Heart left ventricle (tissue), 16 donors: ENCODE results near the gene FAM83E. TPM values are rescaled to one million over a fixed set of nuclear protein-coding genes. Genes with fewer than 3 reads are reported as not detected.
A peak's percentile ranks its signal among the peaks of the same experiment; 100 is the strongest.

ENCODE experiments used
- ATAC-seq, 4 donors: fragments of 200-7000 bp; cut with Tn5 transposase; one replicate each; pipeline ENCODE4 v1.9.1; 2020 to 2022; ENCODE audit warnings: moderate library complexity in 4 of 4, mild to moderate bottlenecking in 3 of 4, moderate number of reproducible peaks in 1 of 4
- DNase-seq, 5 donors: peaks; one replicate each; pipeline ENCODE4 v3.0.0-alpha.2; 2020
- H3K27ac ChIP-seq, 12 donors: fragments of 200-600 bp; sonication (generic) in 4 of 12; one replicate each; pipeline versions ENCODE4 v1.5.0 to v1.8.0; 2016 to 2022; ENCODE audit warnings: mild to moderate bottlenecking in 2 of 12
- H3K27me3 ChIP-seq, 9 donors: fragments of 200-600 bp; sonication (generic) in 2 of 9; one replicate each; pipeline versions ENCODE4 v1.5.1 to v1.8.0; 2016 to 2022; ENCODE audit warnings: mild to moderate bottlenecking in 3 of 9
- H3K36me3 ChIP-seq, 9 donors: fragments of 200-600 bp; sonication (generic) in 2 of 9; one replicate each; pipeline versions ENCODE4 v1.5.0 to v1.8.0; 2018 to 2022; ENCODE audit warnings: mild to moderate bottlenecking in 2 of 9
- H3K4me1 ChIP-seq, 12 donors: fragments of 200-600 bp; sonication (generic) in 4 of 12; one replicate each; pipeline versions ENCODE4 v1.5.0 to v1.8.0; 2016 to 2022; ENCODE audit warnings: mild to moderate bottlenecking in 3 of 12
- H3K4me3 ChIP-seq, 12 donors: fragments of 200-600 bp; sonication (generic) in 4 of 12; one replicate each; pipeline versions ENCODE4 v1.5.0 to v1.8.0; 2017 to 2022; ENCODE audit warnings: mild to moderate bottlenecking in 9 of 12, moderate library complexity in 4 of 12
- H3K9me3 ChIP-seq, 12 donors: fragments of 200-600 bp; sonication (generic) in 4 of 12; one replicate each; pipeline versions ENCODE4 v1.5.0 to v1.8.0; 2016 to 2022; ENCODE audit warnings: mild to moderate bottlenecking in 1 of 12
- POLR2A ChIP-seq, 2 donors: fragments of 450-650 bp; IDR thresholded peaks; one replicate each; pipeline ENCODE4 v1.6.1; 2017; ENCODE audit warnings: antibody characterized with exemption in 2 of 2, mild to moderate bottlenecking in 2 of 2, moderate library complexity in 2 of 2
- WGBS, 4 donors: extraction: QIAGEN DNeasy Blood & Tissue Kit in 2 of 4; methylation state at CpG; one replicate each; pipeline versions ENCODE4 v1.1.5 to v1.1.7; 2013 to 2018; 5-methylcytosine and 5-hydroxymethylcytosine counted together
- intact Hi-C, 10 donors: fragments of 100-400 bp; cut with DNase I; formaldehyde crosslinking; loops; one replicate each; pipeline versions ENCODE4 v1.11.1 to v1.14.2; 2022
- polyA plus RNA-seq, 2 donors: library from polyadenylated mRNA; stranded (reverse); fragments of 200-250 nt; gene quantifications; one replicate each; pipeline ENCODE4 v1.2.3, GENCODE V29; 2013
- total RNA-seq, 9 donors: library from RNA; depleted of rRNA in 2 of 9; stranded (reverse); fragments of >200 nt in 2 of 9; fragmentation: NEBNext Ultra II Directional in 3 of 9; extraction: Animal tissue kit (Norgen Biotek cat#: 25700) in 3 of 9; gene quantifications; one replicate each; pipeline versions ENCODE4 v1.1.0 to v1.2.4, GENCODE V29; 2016 to 2023
- TF ChIP-seq, protein P1 (sequence below), 12 donors: fragments of 200-600 bp; sonication (generic) in 4 of 12; IDR thresholded peaks; one replicate each; pipeline versions ENCODE4 v1.5.0 to v1.8.0; 2018 to 2022; ENCODE audit warnings: antibody characterized with exemption in 12 of 12, mild to moderate bottlenecking in 5 of 12
- donor health status: ischemic (EF 13 %, LVEDD 7.1; RV severe dilation, severe dysfunction).
- donor health status: healthy with polysubstance abuse.
- donor health status: DM: no; HTN: yes; CAD: no.
- donor health status: DM: no; HTN: no; CAD: no.
- donor health status: ischemic (EF 25% LVEDD 6.9; RV normal size, moderate dysfunction).
- donor health status: ischemic (EF 25% LVEDD 5.7; RV mildly dilated, moderate dysfunction).
- donor health status: healthy.
- donor health status: DM: yes; HTN: yes; CAD: no.
- donor health status: ischemic (EF 35%, LVEDD 5.7; RV mildly dilated, moderate dysfunction).
- donor health status: nonischemic (EF 11% LVEDD 7.7; RV severe dilation, severe dysfunction).
- donor health status: DM: yes; HTN: yes; CAD: no.
- donor health status: PGD.
- donor health status: ischemic (EF 29% LVEDD 5.4; RV normal size, mild dysfunction).
- donor health status: nonischemic (EF 23%, LVEDD 6.1; RV moderate dilation, normal function).

The FAM83E gene
- total and polyA plus RNA-seq, 11 donors = 0.14 TPM; not detected in 10

GRCh38 chr19:48641850-48642249, 27.0 kb upstream of the FAM83E start:
- WGBS, 4 donors = 92 to 99% (median 96%) methylated on average over 2 of the region's 2 CpGs
- Histone ChIP-seq H3K36me3 (no peaks in the 10 kb centered on the region), H3K4me3 (no peak overlapping the region), H3K9me3 (no peaks in the 10 kb centered on the region), H3K27ac (no peak overlapping the region), H3K27me3 (no peaks in the 10 kb centered on the region), H3K4me1 (peaks cover 0 to 38% (median 20%) of the 10 kb centered on the region in 12 donors)
- ATAC-seq (no peak), DNase-seq (no peak)
- TF ChIP-seq, protein P1, sequence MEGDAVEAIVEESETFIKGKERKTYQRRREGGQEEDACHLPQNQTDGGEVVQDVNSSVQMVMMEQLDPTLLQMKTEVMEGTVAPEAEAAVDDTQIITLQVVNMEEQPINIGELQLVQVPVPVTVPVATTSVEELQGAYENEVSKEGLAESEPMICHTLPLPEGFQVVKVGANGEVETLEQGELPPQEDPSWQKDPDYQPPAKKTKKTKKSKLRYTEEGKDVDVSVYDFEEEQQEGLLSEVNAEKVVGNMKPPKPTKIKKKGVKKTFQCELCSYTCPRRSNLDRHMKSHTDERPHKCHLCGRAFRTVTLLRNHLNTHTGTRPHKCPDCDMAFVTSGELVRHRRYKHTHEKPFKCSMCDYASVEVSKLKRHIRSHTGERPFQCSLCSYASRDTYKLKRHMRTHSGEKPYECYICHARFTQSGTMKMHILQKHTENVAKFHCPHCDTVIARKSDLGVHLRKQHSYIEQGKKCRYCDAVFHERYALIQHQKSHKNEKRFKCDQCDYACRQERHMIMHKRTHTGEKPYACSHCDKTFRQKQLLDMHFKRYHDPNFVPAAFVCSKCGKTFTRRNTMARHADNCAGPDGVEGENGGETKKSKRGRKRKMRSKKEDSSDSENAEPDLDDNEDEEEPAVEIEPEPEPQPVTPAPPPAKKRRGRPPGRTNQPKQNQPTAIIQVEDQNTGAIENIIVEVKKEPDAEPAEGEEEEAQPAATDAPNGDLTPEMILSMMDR (IDR thresholded peaks at IDR 0.05) = no peak
- no peak for TF ChIP-seq POLR2A (IDR thresholded peaks at IDR 0.05)
- intact Hi-C loops = loop anchor here in 6 of 10 donors (10.0 kb wide), 5 partner anchors 73 to 333 kb away; partner anchors contain the start of genes HSD17B14 (in 2 of the 6), FTL (in 1 of the 6) and MAMSTR (in 1 of the 6)

- DNase-seq (peak in 2 of 5 donors; percentile 34), ATAC-seq (no peak)
- TF ChIP-seq, protein P1 (IDR thresholded peaks at IDR 0.05) = no peak
- no peak for TF ChIP-seq POLR2A (IDR thresholded peaks at IDR 0.05)
- H3K9me3 ChIP-seq = no peaks in the 10 kb centered on the region
- no peaks in the 10 kb centered on the region for H3K36me3 ChIP-seq
- no peak overlapping the region for H3K27ac ChIP-seq
- intact Hi-C loops = loop anchor here in 7 of 10 donors (5.0 to 10.0 kb wide), 6 partner anchors 75 to 335 kb away; partner anchors contain the start of genes HSD17B14 (in 2 of the 7), FTL (in 1 of the 7) and MAMSTR (in 1 of the 7)
- 58 to 68% (median 65%) methylated on average over 32 to 33 of the region's 33 CpGs for WGBS, 4 donors
- H3K4me1 ChIP-seq = peaks cover 0 to 35% (median 18%) of the 10 kb centered on the region in 12 donors
- peak overlapping the region in 2 of 12 donors; percentile 10 to 33 for H3K4me3 ChIP-seq
- H3K27me3 ChIP-seq = no peaks in the 10 kb centered on the region
These were observed 24.9 kb upstream of the FAM83E start for GRCh38 chr19:48639483-48640375.

- TF ChIP-seq POLR2A (IDR thresholded peaks at IDR 0.05) = no peak
- Histone ChIP-seq H3K9me3 (no peaks in the 10 kb centered on the region), H3K36me3 (no peaks in the 10 kb centered on the region), H3K4me1 (peaks cover 6 to 40% (median 22%) of the 10 kb centered on the region in 12 donors), H3K4me3 (peak overlapping the region in 7 of 12 donors; percentile 70 to 93 (median 85)), H3K27me3 (no peaks in the 10 kb centered on the region), H3K27ac (peak overlapping the region in 10 of 12 donors; percentile 85 to 100 (median 97))
- ATAC-seq (no peak), DNase-seq (peak in 2 of 5 donors; percentile 29 to 41)
- 76 to 84% (median 79%) methylated on average over 16 of the region's 16 CpGs for WGBS, 4 donors
- intact Hi-C loops = loop anchor here in 1 of 10 donors (5.0 kb wide), 1 partner anchor 333 kb away; no protein-coding TSS in a partner anchor
These were observed 24.0 kb upstream of the FAM83E start for GRCh38 chr19:48638831-48639381.

DNA sequence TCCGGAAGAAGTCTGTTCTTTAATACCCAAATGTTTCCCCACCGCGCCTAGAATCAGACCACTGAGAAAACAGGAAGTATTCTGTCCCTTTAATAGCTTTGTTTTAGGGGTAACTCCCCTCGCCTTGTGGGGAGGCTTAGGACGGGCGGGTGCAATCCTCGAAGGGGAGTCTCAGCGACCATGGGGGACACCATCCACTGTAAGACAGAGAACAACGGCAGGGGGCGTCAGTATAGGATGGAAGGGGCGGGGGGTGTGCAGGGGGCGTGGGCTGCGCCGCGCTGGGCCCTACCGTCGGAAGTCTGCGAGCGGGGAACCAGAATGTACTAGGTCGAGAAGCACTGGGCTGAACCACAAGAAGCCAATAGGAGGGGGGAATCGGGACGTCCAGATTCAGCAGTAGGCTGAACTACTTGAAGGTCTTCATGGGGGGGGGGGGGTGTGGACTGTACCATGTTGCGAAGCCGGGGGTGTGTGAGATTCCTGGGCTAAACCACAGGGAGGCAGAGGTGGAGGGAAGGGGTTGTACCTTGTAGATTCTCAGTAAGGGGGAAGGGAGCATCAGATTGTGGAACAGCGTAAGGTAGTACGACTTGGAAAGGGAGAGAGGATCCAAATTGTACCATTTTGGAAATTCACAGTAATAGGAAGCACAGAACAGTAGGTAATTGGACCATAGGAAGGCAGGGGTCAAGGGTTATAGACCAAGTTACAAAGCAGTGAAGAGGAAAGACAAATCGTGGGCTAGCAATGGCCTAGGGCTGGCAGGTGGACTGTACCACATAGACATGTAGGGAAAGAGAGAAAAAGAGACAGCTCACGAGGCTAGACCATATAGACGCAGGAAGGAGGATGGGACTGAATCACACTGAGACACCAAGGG, 23.3 kb upstream of the FAM83E start:
- 8 to 10% (median 9%) methylated on average over 29 of the region's 29 CpGs for WGBS, 4 donors
- peak; percentile 39 to 58 (median 46) for ATAC-seq
- intact Hi-C loops = loop anchor here in 1 of 10 donors (2.0 to 5.0 kb wide), 2 partner anchors 19 to 334 kb away; partner anchors contain the start of genes RPL18 and SPHK2
- peak overlapping the region; percentile 6 to 93 (median 78) for H3K4me3 ChIP-seq
- TF ChIP-seq, protein P1 (IDR thresholded peaks at IDR 0.05) = peak in 1 of 12 donors; percentile 15
- no peak for TF ChIP-seq POLR2A (IDR thresholded peaks at IDR 0.05)
- H3K36me3 ChIP-seq = peaks cover 0 to 4% (median 0%) of the 10 kb centered on the region in 9 donors
- DNase-seq = peak; percentile 83 to 91 (median 88)
- peak overlapping the region; percentile 85 to 100 (median 96) for H3K27ac ChIP-seq
- H3K4me1 ChIP-seq = peaks cover 14 to 47% (median 29%) of the 10 kb centered on the region in 12 donors
- H3K27me3 ChIP-seq = no peaks in the 10 kb centered on the region
- no peaks in the 10 kb centered on the region for H3K9me3 ChIP-seq
